Measurements from ENCODE around the gene LYSMD2.
A peak's percentile ranks its signal among the peaks of the same experiment; 100 is the strongest.

Gene LYSMD2

GRCh38 chr15:51738553-51738952 is 1.1 kb upstream of the LYSMD2 start:
- Mint-ChIP-seq H3K27me3 (no peaks in the 10 kb centered on the region), H3K4me1 (peaks cover 33% of the 10 kb centered on the region), H3K27ac (peak overlapping the region; percentile 92), H3K36me3 (no peaks in the 10 kb centered on the region), H3K9me3 (no peaks in the 10 kb centered on the region), H3K4me3 (peak overlapping the region; percentile 74)
- no peak for ATAC-seq (ENCODE audit: low read depth)
- DNase-seq (ENCODE audit: low spot score in 2 of 2) = no peak

DNA sequence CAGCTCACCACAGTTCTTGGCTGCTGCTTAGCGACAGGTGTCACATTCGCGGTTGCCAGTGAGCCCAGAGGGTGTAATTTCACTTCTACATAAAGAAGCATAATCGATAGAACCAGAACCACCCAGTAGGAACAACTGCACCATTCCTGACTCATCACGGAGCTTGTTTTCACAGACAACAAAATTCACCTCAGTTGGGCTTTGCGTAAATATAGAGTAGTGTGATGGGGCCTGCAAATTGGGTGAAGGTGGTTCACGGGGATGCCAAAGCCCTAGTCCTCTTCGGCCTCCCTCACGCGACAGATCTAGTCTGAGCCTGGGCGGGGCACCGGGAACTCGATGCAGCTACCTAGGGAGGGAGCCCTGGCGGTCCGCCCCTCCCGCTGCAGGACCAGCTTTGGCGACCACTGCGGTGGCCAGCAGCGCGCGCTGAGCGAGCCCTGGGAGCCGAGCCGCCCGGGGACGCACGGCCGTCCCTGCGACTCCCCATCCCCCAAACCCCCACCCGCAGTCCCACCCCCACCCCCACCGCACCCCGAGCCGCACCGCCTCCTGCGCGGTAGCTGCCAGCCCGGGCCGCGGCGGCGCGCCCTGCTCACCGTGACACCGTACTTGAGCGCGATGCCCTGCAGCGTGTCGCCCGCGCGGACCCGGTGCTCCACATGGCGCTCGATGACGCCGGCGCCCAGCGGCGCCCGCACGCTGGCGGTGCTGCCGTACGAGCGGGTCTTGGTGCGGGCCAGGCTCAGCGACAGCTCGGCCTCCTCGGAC is 519 bp downstream of the LYSMD2 start:
- DNase-seq (ENCODE audit: low spot score in 2 of 2) = peak; percentile 24 to 68
- peaks cover 49% of the 10 kb centered on the region for H3K4me1 Mint-ChIP-seq
- peaks cover 5% of the 10 kb centered on the region for H3K36me3 Mint-ChIP-seq
- ATAC-seq (ENCODE audit: low read depth) = peak; percentile 62
- no peaks in the 10 kb centered on the region for H3K9me3 Mint-ChIP-seq
- H3K27me3 Mint-ChIP-seq = no peaks in the 10 kb centered on the region
- peak overlapping the region; percentile 88 for H3K4me3 Mint-ChIP-seq
- peak overlapping the region; percentile 86 for H3K27ac Mint-ChIP-seq

GRCh38 chr15:51736069-51736468 is 1.4 kb downstream of the LYSMD2 start:
- no peak for ATAC-seq (ENCODE audit: low read depth)
- peak overlapping the region; percentile 88 for H3K4me3 Mint-ChIP-seq

DNA sequence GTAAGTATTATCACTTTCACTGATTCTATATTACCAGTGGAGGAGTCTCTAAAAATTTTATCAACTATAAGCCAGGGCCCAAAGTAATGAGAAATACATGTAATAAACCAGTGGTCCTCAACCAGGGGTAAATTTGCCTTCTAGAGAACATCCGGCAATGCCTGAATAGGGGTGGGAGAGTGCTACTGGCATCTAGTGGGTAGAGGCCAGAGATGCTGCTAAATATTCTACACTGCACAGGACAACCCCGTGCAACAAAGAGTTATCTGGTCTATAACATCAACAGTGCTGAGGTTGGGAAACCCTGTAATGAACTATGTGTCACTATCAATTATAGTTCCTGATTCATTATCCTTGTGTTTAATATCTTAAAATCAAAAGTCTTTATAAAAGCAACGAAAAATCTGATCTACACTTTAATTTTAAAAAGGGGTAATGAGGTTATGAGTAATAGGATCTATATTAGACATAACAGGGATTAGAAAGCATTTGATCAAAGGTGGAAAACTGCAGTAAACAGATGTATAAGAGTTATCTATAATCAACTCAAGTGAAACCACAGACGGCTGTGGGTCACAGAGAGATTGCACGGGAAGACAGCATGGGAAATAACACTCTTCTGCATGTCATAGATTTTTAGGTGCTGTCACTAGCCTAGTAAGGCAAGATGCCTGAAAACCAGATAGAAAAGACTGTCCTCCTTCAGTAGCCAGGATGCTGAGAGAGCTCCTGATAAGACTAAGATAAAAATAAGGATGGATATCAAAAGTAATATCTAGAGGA is 2.0 kb downstream of the LYSMD2 start:
- DNase-seq (ENCODE audit: low spot score in 2 of 2) (no peak), ATAC-seq (ENCODE audit: low read depth) (no peak)
- H3K27ac Mint-ChIP-seq = peak overlapping the region; percentile 86
- no peaks in the 10 kb centered on the region for H3K27me3 Mint-ChIP-seq
- peaks cover 9% of the 10 kb centered on the region for H3K36me3 Mint-ChIP-seq
- peaks cover 62% of the 10 kb centered on the region for H3K4me1 Mint-ChIP-seq
- peak overlapping the region; percentile 88 for H3K4me3 Mint-ChIP-seq
- H3K9me3 Mint-ChIP-seq = no peaks in the 10 kb centered on the region

More at GRCh38 chr15:51736069-51736468, 1.4 kb downstream of the LYSMD2 start:
- peak overlapping the region; percentile 86 for H3K27ac Mint-ChIP-seq
- no peaks in the 10 kb centered on the region for H3K9me3 Mint-ChIP-seq
- H3K36me3 Mint-ChIP-seq = peaks cover 5% of the 10 kb centered on the region
- H3K27me3 Mint-ChIP-seq = no peaks in the 10 kb centered on the region
- H3K4me1 Mint-ChIP-seq = peaks cover 56% of the 10 kb centered on the region
- DNase-seq (ENCODE audit: low spot score in 2 of 2) = no peak

DNA sequence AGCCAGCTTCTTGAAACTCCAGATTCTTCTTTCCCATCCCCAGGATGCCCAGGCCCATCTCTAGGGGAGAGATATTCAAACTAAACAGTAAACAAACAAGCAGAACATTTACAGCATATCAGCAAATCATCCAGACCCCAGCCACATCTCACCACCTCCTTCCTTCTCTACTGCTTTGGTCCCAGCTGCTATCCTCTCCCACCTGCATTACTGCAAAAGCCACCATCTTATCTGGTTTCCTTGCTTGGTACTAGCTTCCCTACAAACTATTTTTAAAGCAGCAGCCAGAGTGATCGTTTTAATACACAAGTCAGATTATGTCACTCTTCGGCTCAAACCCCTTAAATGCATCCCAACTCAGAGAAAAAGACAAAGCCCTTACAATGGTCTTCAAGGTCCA is 4.8 kb downstream of the LYSMD2 start:
- no peaks in the 10 kb centered on the region for H3K27me3 Mint-ChIP-seq
- H3K36me3 Mint-ChIP-seq = peaks cover 11% of the 10 kb centered on the region
- ATAC-seq (ENCODE audit: low read depth) = no peak
- no peaks in the 10 kb centered on the region for H3K9me3 Mint-ChIP-seq
- DNase-seq (ENCODE audit: low spot score in 2 of 2) = no peak
- H3K27ac Mint-ChIP-seq = peak overlapping the region; percentile 95
- peaks cover 59% of the 10 kb centered on the region for H3K4me1 Mint-ChIP-seq
- peak overlapping the region; percentile 64 for H3K4me3 Mint-ChIP-seq

- Mint-ChIP-seq H3K27me3 (no peaks in the 10 kb centered on the region), H3K9me3 (no peaks in the 10 kb centered on the region), H3K36me3 (peaks cover 12% of the 10 kb centered on the region), H3K4me3 (peak overlapping the region; percentile 81), H3K4me1 (peaks cover 67% of the 10 kb centered on the region), H3K27ac (peak overlapping the region; percentile 95)
- ATAC-seq (ENCODE audit: low read depth) = peak; percentile 83
- peak; percentile 53 to 68 for DNase-seq (ENCODE audit: low spot score in 2 of 2)
Measured at GRCh38 chr15:51731549-51732267, 5.7 kb downstream of the LYSMD2 start.

DNA sequence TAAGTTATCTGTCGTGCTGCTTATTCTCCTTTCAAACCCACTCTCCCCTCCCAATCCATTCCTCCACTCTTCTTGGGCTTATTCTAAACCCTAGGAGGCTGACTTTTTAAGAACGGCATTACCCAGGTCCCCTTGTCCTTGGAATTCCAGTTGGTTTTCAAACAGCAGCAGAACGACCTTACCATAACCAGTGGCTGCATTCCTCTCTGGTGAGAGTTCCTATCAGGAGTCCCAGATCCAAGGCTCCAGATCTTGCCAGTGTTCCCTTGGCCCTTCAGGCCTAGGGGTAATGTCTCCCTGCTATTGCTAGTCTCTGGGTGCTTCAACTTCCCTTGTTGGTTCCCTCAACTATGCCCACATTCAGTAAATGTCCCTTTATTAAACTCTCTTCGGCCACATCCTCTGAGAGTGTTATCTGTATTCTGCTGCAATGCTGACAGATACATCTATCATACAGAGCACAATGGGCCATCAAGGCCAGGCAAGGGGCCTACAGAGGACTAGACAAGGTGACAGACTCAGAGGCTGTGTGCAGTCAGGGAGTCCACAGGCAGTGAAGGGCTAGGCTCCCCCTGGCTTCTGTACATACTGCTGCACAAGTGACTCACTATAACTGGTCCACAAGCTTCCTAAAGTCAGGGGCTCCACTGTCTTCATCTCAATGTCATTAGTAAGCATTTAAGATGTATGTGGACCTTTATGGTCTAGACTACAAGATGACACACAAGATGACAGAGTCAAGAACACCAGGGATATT is 10.1 kb downstream of the LYSMD2 start:
- no peaks in the 10 kb centered on the region for H3K9me3 Mint-ChIP-seq
- H3K27me3 Mint-ChIP-seq = no peaks in the 10 kb centered on the region
- peaks cover 10% of the 10 kb centered on the region for H3K36me3 Mint-ChIP-seq
- H3K4me1 Mint-ChIP-seq = peaks cover 46% of the 10 kb centered on the region
- DNase-seq (ENCODE audit: low spot score in 2 of 2) (no peak), ATAC-seq (ENCODE audit: low read depth) (no peak)
- H3K27ac Mint-ChIP-seq = peak overlapping the region; percentile 10
- no peak overlapping the region for H3K4me3 Mint-ChIP-seq

DNA sequence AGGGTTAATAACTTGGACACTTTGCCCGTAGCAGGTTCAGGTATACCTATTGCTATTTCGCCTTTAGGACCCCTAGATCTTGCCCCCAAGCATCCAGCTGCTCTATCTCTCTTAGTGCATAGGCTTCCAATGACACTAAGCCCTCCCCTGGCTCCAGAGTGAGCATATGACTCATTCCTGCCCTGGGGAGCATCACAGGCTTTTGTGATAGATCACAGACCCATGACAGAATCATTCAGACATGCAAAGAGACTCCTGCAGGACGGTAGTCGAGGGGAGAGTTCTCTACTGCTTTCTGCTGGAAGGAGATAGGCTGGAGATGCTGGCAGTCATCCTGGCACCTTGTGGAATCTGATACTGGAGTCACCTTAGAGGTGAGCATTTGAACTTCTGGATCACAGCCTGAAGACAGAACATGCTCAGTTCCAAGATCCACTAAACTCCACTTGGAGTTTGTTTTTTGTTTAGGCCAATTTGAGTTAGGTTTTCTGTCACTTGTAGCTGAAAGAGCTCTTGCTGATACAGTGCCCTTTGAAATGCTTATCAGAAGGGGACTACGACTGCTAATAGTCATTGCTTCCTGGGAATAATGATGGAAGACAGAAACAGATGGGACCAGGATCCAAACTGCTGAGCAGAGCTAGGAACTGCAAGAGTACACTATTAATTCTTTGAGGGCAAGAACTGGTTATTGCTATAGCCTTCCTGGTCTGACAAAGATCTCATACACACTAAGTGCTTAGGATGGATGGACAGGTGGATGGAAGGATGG is 11.0 kb downstream of the LYSMD2 start:
- ATAC-seq (ENCODE audit: low read depth) (peak; percentile 53), DNase-seq (ENCODE audit: low spot score in 2 of 2) (no peak)
- peaks cover 42% of the 10 kb centered on the region for H3K4me1 Mint-ChIP-seq
- H3K4me3 Mint-ChIP-seq = no peak overlapping the region
- H3K9me3 Mint-ChIP-seq = no peaks in the 10 kb centered on the region
- H3K27me3 Mint-ChIP-seq = no peaks in the 10 kb centered on the region
- H3K27ac Mint-ChIP-seq = peak overlapping the region; percentile 10
- H3K36me3 Mint-ChIP-seq = peaks cover 15% of the 10 kb centered on the region

- Mint-ChIP-seq H3K36me3 (peaks cover 17% of the 10 kb centered on the region), H3K27ac (peak overlapping the region; percentile 11), H3K4me1 (peaks cover 29% of the 10 kb centered on the region), H3K9me3 (peaks cover 2% of the 10 kb centered on the region), H3K4me3 (no peak overlapping the region), H3K27me3 (no peaks in the 10 kb centered on the region)
- DNase-seq (ENCODE audit: low spot score in 2 of 2) (no peak), ATAC-seq (ENCODE audit: low read depth) (no peak)
Measured at GRCh38 chr15:51724673-51725072, 12.8 kb downstream of the LYSMD2 start.

DNA sequence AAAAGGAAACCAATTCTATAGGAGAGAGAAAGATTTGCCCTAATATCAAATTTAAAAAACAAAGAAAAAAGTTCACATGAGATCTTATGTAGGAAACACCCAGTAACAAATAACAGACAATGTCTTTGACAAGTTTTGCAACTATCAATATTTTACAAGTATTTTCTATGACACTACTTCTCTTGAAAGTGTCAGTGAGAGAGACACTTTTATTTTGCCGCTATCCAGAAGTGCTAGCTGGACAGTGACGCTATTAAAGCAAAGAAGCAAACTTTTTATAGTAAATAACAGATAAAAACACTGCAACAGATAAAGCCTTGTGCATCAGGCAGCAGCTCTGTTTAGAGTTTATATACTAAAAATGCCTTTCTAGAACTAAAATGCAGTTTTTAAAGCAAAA is 13.3 kb downstream of the LYSMD2 start:
- Mint-ChIP-seq H3K27me3 (no peaks in the 10 kb centered on the region), H3K4me1 (peaks cover 27% of the 10 kb centered on the region), H3K9me3 (peaks cover 2% of the 10 kb centered on the region), H3K36me3 (peaks cover 17% of the 10 kb centered on the region), H3K4me3 (no peak overlapping the region), H3K27ac (no peak overlapping the region)
- ATAC-seq (ENCODE audit: low read depth) = no peak
- DNase-seq (ENCODE audit: low spot score in 2 of 2) = no peak

DNA sequence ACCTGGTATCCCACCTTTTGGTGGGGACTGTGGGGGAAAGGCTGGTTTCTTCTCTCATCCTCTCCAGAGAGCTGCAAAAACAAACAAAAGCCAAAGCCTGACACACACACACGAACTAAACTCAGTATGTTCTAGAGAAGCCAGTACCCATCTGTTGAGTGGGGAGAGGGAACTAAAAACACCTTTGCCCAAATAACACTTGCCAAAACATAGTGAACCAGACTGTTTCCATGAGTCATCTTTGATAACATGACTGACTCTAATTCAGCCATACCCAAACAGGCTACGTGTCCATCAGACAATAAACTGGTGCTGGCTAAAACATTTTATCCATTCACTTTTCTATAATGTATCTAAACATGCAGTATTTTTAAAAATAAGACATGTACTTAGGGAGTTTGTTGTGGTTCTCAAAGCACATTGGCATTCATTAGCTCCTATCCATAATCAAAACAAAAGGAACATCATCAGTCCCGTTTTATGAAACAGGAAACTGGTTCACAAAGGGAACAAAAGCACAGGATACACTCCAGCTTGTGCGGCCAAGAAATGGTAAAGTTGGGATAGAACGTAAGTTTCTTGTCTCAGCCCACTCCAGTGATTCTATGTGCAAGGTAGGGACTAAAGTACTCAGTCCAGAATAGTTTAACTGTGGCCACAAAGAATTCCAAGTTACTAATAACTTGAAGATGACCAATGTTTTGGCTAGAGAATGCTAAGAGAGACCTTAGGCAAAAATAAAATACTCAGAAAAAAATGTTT is 16.1 kb downstream of the LYSMD2 start:
- no peak for DNase-seq (ENCODE audit: low spot score in 2 of 2)
- H3K27ac Mint-ChIP-seq = peak overlapping the region; percentile 61
- peaks cover 12% of the 10 kb centered on the region for H3K36me3 Mint-ChIP-seq
- no peak overlapping the region for H3K4me3 Mint-ChIP-seq
- H3K9me3 Mint-ChIP-seq = peaks cover 2% of the 10 kb centered on the region
- peaks cover 20% of the 10 kb centered on the region for H3K4me1 Mint-ChIP-seq
- ATAC-seq (ENCODE audit: low read depth) = no peak
- H3K27me3 Mint-ChIP-seq = no peaks in the 10 kb centered on the region

GRCh38 chr15:51720201-51720995 is 17.1 kb downstream of the LYSMD2 start:
- Mint-ChIP-seq H3K36me3 (peaks cover 12% of the 10 kb centered on the region), H3K9me3 (peaks cover 2% of the 10 kb centered on the region), H3K27ac (peak overlapping the region; percentile 35), H3K4me3 (no peak overlapping the region), H3K27me3 (no peaks in the 10 kb centered on the region), H3K4me1 (peaks cover 15% of the 10 kb centered on the region)
- DNase-seq (ENCODE audit: low spot score in 2 of 2) = no peak
- ATAC-seq (ENCODE audit: low read depth) = no peak

Data from memory B cell (primary cell).